ENCODE measurements around the gene ETFA.

DNA sequence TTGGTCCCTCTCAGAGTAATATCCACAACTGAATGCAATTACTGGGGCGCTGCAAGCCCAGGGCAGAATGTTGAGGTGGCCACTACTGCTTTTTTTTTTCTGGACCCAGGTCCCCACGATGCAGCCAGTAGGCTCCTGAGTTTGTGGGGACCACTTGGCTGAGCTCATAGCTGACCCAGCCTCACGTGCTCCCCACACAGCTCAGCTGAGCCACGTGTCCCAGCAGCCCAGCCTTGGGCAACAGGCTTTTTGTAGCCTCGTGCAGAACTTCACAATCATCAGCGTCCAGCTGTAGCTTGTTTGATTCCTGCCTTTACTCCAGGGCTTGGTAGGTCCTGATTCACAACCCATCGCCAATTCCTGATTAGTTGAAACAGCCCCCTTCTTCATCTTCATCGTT is 117.3 kb downstream of the ETFA start:
- TF ChIP-seq, protein P1, sequence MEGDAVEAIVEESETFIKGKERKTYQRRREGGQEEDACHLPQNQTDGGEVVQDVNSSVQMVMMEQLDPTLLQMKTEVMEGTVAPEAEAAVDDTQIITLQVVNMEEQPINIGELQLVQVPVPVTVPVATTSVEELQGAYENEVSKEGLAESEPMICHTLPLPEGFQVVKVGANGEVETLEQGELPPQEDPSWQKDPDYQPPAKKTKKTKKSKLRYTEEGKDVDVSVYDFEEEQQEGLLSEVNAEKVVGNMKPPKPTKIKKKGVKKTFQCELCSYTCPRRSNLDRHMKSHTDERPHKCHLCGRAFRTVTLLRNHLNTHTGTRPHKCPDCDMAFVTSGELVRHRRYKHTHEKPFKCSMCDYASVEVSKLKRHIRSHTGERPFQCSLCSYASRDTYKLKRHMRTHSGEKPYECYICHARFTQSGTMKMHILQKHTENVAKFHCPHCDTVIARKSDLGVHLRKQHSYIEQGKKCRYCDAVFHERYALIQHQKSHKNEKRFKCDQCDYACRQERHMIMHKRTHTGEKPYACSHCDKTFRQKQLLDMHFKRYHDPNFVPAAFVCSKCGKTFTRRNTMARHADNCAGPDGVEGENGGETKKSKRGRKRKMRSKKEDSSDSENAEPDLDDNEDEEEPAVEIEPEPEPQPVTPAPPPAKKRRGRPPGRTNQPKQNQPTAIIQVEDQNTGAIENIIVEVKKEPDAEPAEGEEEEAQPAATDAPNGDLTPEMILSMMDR (conservative IDR thresholded peaks at IDR 0.05 in 1 of 2, IDR thresholded peaks at IDR 0.05 in 1 of 2; ENCODE audit: extremely low read depth in 1 of 2, insufficient read depth in 1 of 2, low read depth in 1 of 2, low read length in 2 of 2) = no peak
- TF ChIP-seq EZH2 (IDR thresholded peaks at IDR 0.05; ENCODE audit: borderline replicate concordance, low read length) = no peak
